Adrenal gland (tissue), 5 donors: ENCODE data around the gene CDKN3.
"Not testable (repeated sequence)": the region's sequence is repeated elsewhere in the genome, so short reads cannot be mapped to it uniquely, and the experiment has no call there.

Source experiments
- CTCF ChIP-seq, 6 experiments: fragments of 450-650 bp in 4 of 6; fragments of 200-600 bp in 2 of 6; sonication (generic) in 1 of 6; IDR thresholded peaks; 1 replicate in 5 of 6; 2 replicates in 1 of 6; pipeline versions ENCODE4 v1.5.1 to v1.8.0; 2016 to 2021; ENCODE audit warnings: antibody characterized with exemption in 6 of 6, mild to moderate bottlenecking in 2 of 6, moderate library complexity in 1 of 6
- POLR2A ChIP-seq, 2 donors: fragments of 450-650 bp; IDR thresholded peaks; one replicate each; pipeline ENCODE4 v1.6.1; 2017; ENCODE audit warnings: antibody characterized with exemption in 2 of 2, mild to moderate bottlenecking in 2 of 2, moderate library complexity in 1 of 2
- donor health status: DM: no; HTN: no; CAD: no.

- not testable (repeated sequence) for TF ChIP-seq CTCF, POLR2A (IDR thresholded peaks at IDR 0.05)
Measured at GRCh38 chr14:54378893-54379292, 17.9 kb upstream of the CDKN3 start.
